ENCODE results near the gene WEE1. TPM values are rescaled to one million over a fixed set of nuclear protein-coding genes. Genes with fewer than 3 reads are reported as not detected.

WEE1 gene
- total and polyA plus RNA-seq, 12 donors, result 12.7 to 114 (median 48.7) TPM

DNA sequence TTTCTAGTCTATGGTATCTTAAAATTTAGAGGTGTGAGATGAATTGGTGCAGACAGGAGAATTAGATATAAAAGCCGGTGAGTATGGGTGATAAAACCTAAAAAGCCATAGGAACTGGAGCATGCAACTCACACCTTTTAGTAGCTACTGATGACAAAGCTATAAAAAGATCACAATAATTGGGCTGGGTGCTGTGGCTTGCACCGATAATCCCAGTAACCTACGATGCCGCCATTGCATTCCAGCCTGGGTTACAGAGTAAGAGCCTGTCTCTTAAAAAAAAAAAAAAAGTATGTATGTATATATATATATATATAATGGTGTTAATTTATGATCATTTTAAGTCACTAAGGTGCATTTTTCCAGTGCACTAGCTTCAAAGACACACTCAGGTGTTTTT, 17.2 kb downstream of the WEE1 start:
- Histone ChIP-seq H3K4me1 (no peaks in the 10 kb centered on the region), H3K4me3 (no peak overlapping the region), H3K27ac (no peak overlapping the region), H3K9me3 (no peaks in the 10 kb centered on the region), H3K27me3 (no peaks in the 10 kb centered on the region), H3K36me3 (peaks cover 0 to 50% (median 34%) of the 10 kb centered on the region in 9 donors)
- intact Hi-C loops (cut with DNase I), result no loop called here
- WGBS, 2 donors, result 39 to 75% methylated on average over 4 of the region's 4 CpGs
- DNase-seq, result no peak
- no peak for ATAC-seq
- TF ChIP-seq CTCF (IDR thresholded peaks at IDR 0.05), result no peak

DNA sequence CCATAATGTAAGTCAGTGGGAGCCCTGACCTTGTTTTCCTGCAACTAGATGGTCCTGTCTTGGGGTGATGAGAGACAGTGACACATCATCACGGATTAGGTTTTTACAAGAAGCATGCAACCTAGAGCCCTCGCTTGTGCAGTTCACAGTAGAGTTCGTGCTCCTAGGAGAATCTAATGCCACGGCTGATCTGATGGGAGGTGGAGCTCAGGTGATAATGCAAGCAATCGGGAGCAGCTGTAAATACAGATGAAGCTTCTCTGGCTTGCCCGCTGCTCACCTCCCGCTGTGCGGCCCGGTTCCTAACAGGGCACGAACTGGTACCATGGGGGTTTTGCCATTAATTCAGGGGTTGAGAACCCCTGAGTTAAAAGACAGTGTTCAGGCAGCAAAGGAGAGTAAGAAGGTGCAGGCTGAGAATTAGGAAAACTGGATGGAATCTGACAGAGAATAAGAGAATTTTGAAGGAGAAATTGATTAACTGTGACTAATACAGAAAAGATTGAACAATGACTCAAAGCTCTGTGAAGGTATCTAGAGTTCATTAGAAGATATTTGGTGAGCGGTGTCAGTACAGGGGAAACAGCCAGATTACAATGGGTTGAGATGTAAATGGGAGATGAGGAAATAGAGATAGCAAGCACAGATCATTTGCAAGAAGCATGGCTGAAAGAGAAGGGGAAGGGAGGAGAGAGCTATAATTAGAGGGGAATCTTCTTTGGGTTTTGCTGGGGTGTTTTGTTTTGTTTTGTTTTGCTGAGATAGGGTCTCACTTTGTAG, 21.0 kb downstream of the WEE1 start:
- WGBS, 2 donors, result 78 to 81% methylated on average over 11 of the region's 11 CpGs
- H3K27ac ChIP-seq, result no peak overlapping the region
- H3K9me3 ChIP-seq, result no peaks in the 10 kb centered on the region
- ATAC-seq (no peak), DNase-seq (no peak)
- no peaks in the 10 kb centered on the region for H3K27me3 ChIP-seq
- TF ChIP-seq CTCF (IDR thresholded peaks at IDR 0.05), result no peak
- intact Hi-C loops (cut with DNase I), result no loop called here
- no peaks in the 10 kb centered on the region for H3K4me1 ChIP-seq
- H3K4me3 ChIP-seq, result no peak overlapping the region
- peaks cover 0 to 14% (median 0%) of the 10 kb centered on the region in 9 donors for H3K36me3 ChIP-seq

- TF ChIP-seq CTCF (IDR thresholded peaks at IDR 0.05), result no peak
- no peaks in the 10 kb centered on the region for H3K9me3 ChIP-seq
- no peak overlapping the region for H3K4me3 ChIP-seq
- peaks cover 0 to 15% (median 7%) of the 10 kb centered on the region in 9 donors for H3K4me1 ChIP-seq
- WGBS, 2 donors, result 82 to 89% methylated on average over 4 of the region's 4 CpGs
- ATAC-seq, result no peak
- intact Hi-C loops (cut with DNase I), result no loop called here
- no peak for DNase-seq
- H3K27ac ChIP-seq, result no peak overlapping the region
- H3K36me3 ChIP-seq, result no peaks in the 10 kb centered on the region
- no peaks in the 10 kb centered on the region for H3K27me3 ChIP-seq
Measured at GRCh38 chr11:9596926-9597464, 23.5 kb downstream of the WEE1 start.

GRCh38 chr11:9600166-9600565, 26.7 kb downstream of the WEE1 start:
- H3K27me3 ChIP-seq, result no peaks in the 10 kb centered on the region
- no peaks in the 10 kb centered on the region for H3K36me3 ChIP-seq
- H3K4me3 ChIP-seq, result no peak overlapping the region
- intact Hi-C loops (cut with DNase I), result no loop called here
- DNase-seq (no peak), ATAC-seq (no peak)
- WGBS, 2 donors, result 90 to 96% methylated on average over 2 of the region's 2 CpGs
- TF ChIP-seq CTCF (IDR thresholded peaks at IDR 0.05), result no peak
- no peaks in the 10 kb centered on the region for H3K9me3 ChIP-seq
- H3K27ac ChIP-seq, result no peak overlapping the region
- H3K4me1 ChIP-seq, result peaks cover 0 to 18% (median 7%) of the 10 kb centered on the region in 9 donors
